GM13977 (cell line): ENCODE data around the gene CDR2.

Experiments
- DNase-seq: peaks from one replicate; pipeline ENCODE4 v3.0.0; 2012; ENCODE audit warnings: low spot score
- in situ Hi-C: fragments of 300-500 bp; cut with MboI; formaldehyde crosslinking; loops from one replicate; pipeline ENCODE4 v1.12.0; 2022; ENCODE audit warnings: low sequenced_read_pairs, low pct_unique_long_range_greater_than_20kb, mixed read lengths, inconsistent platforms; ENCODE audit not compliant: unreplicated experiment
- TF ChIP-seq, protein P1 (sequence below): IDR thresholded peaks from 2 replicates; pipeline ENCODE4 v1.5.1; 2012; ENCODE audit warnings: mild to moderate bottlenecking, control low read depth; ENCODE audit not compliant: insufficient read depth; ENCODE audit errors: extremely low read depth, missing control alignments

The CDR2 gene

DNA sequence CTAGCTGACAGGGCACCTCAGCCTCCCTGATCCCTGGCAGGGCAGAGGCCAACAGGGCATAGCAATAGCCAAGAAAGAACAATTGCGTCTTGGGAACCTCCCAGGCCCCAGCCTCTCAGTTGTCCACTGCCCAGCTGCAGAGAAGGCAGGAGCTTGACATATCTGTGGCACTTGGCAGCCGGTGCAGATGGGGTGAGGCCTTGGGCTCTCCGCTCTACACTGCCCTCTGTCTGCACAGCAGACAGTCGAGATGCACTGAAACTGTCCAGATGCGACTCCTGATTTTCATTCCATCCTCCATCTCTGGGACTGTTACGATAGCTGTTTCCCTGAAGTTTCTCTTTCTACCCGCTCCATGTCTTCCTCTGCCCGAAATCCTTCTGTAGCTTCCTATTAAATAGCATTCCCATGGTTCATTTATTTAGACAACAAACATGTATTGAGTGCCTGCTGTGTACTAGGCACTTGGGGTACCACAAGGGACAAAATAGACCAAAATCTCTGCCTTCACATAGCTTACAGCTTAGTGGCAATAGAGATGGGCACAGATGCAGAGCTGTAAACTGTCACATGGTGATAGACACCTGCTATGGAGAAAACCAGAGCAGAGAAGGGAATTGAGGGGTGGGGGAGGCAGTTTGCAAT is 73.9 kb downstream of the CDR2 start:
- DNase-seq = peak; percentile 69
- TF ChIP-seq, protein P1, sequence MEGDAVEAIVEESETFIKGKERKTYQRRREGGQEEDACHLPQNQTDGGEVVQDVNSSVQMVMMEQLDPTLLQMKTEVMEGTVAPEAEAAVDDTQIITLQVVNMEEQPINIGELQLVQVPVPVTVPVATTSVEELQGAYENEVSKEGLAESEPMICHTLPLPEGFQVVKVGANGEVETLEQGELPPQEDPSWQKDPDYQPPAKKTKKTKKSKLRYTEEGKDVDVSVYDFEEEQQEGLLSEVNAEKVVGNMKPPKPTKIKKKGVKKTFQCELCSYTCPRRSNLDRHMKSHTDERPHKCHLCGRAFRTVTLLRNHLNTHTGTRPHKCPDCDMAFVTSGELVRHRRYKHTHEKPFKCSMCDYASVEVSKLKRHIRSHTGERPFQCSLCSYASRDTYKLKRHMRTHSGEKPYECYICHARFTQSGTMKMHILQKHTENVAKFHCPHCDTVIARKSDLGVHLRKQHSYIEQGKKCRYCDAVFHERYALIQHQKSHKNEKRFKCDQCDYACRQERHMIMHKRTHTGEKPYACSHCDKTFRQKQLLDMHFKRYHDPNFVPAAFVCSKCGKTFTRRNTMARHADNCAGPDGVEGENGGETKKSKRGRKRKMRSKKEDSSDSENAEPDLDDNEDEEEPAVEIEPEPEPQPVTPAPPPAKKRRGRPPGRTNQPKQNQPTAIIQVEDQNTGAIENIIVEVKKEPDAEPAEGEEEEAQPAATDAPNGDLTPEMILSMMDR = peak; percentile 71
- in situ Hi-C loops = no loop called here

DNA sequence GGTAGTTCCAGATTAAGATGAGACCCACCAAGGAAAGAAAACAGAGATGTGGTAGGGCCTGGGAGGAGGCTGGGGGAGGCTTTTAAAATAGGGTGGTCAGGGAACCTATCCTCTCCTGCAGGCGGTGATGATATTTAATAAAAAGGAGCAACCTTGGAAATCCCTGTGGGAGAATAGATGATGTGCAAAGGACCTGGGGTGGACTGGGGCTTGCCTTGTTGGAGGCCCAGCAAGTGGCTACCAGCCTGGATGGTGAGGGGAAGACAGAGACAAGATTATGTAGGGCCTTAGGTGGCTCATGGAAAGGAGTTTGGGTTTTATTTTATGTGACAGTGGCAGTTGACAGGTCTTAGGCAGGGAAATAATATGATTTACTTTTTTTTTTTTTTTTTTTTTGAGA is 75.4 kb downstream of the CDR2 start:
- no peak for DNase-seq
- TF ChIP-seq, protein P1 = no peak
- in situ Hi-C loops = loop anchor here (5.0 to 25.0 kb wide), 2 partner anchors 97 to 287 kb away; partner anchors contain the start of genes MOSMO and PDZD9

DNA sequence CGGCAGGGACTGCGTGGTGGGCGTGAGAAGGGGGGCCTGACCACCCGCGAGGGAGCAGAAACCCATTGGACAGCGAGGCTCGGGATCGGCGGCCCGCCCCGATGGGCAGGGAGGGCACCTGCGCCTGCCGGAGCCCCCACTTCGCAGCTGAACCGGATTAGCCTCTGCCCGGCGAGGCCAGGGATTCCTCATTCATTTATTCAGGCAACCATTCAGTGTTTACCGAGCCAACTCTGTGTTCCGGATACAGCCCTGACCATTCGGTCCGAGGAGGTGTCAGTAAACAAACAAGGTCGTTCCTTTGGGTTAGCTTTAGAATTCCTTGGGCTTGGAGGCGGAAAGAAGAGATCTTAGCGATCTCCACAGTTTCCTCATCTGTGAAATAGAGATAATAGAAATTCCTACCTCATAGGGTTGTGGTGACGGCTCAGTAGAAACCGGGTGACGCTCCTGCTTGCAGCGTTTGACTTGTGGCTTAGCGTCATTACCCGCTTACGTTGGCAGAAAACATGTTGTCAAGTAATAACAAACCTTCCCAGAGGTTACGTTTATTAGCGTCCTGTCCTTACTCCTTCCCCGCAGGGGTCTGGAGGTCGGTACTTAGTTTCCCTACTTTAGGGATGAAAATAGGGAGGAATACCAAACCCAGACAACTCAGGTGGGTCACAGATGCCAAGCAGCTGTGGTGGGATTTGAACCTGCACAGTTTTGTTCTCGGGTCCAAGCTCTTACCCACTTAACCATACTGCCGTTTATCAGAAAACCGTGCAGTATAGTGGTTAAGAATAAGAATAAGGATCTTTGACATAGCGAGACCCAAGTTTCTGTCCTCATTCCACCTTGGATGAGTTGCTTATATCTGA is 76.3 kb downstream of the CDR2 start:
- TF ChIP-seq, protein P1 = no peak
- in situ Hi-C loops = loop anchor here (5.0 to 25.0 kb wide), 2 partner anchors 96 to 286 kb away; partner anchors contain the start of genes MOSMO and PDZD9
- peak; percentile 77 for DNase-seq

DNA sequence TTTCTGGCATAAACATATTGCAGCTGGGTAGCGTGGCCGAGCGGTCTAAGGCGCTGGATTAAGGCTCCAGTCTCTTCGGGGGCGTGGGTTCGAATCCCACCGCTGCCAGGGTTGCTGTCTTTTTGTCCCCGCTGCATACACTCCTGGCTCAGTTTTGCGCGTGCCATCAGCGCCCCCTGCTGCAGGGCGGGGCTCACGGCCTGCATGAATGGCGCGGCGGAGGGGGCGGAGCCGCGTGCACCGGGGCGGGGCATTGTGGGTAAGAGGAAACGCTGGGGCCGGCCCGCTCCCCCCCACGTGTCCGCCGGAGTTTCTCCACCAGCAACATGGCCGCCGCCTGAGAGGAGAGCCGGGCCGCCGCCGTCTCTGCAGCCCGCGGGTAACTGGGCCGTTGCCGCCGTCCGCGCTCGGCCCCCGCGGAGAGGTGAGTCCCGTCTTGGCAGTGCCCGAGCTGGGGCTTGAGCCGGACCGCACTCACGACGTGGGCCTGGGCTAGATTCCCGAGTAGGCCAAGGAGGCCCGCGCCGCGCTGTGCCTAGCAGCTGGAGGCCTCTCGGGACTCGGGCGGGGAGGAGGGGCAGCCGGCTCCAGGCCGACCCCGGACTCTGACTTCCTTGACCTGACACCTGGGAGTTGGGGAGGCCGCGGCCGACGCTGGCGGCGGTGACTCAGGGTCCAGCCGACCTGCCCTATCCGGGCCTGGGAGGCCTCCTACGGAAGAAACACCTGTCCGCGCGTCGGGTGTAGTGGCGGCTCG is 77.1 kb downstream of the CDR2 start, which contains the start of gene POLR3E:
Gene POLR3E (plus strand): TSS at position 296 of the 757 bp plus-strand sequence. CDS start 5,560 bp downstream, outside the sequence.
- in situ Hi-C loops = loop anchor here (5.0 to 25.0 kb wide), 2 partner anchors 95 to 285 kb away; partner anchors contain the start of genes MOSMO and PDZD9
- TF ChIP-seq, protein P1 = peak; percentile 100
- peak; percentile 96 for DNase-seq

DNA sequence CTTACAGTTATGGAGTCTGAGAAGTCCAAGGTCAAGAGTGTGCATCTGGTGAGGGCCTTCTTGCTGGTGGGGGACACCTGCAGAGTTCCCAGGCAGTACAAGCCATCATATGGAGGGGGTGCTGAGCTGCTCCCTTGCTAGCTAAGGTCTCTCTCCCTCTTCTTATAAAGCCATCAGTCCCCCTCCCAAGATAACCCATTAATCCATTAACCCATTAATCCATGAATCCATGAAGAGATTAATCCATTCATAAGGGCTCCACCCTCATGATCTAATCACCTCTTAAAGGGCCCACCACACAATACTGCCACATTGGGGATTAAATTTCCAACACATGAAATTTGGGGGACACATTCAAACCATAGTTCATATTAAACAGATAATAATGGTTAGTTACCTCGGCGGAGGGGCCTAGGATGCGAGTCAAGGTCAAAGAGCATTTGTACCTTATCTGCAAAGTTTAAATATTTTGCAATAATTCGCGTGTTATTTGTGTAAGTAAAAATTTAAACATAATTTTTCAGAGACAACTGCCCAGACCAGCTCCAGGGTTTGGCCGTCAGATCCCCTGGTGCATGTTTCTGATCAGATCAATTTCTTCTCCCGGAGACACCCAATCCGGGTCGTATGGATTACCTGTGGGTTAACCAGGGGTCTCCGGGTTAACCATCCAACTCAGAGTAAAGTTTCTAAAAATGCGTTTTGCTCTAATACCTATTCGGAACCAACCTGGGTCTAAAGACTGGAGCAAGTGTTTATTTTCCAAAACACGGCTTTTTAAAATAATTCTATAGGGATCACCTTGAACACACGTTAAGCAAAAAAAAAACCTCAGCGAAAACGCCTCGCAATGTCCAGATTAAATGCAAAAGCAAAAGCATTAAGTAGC is 78.0 kb downstream of the CDR2 start:
- TF ChIP-seq, protein P1 = no peak
- no peak for DNase-seq

More for the DNA sequence above, 78.0 kb downstream of the CDR2 start:
- in situ Hi-C loops = loop anchor here (5.0 to 25.0 kb wide), 2 partner anchors 94 to 284 kb away; partner anchors contain the start of genes MOSMO and PDZD9
